ENCODE measurements around the gene PLPP4.

The PLPP4 gene

GRCh38 chr10:120460776-120461175 lies 3.7 kb downstream of the PLPP4 start:
- TF ChIP-seq CTCF (IDR thresholded peaks at IDR 0.05; ENCODE audit: low read depth, low read length), result no peak
- TF ChIP-seq POLR2A (IDR thresholded peaks at IDR 0.05; ENCODE audit: extremely low read depth, insufficient read length), result no peak
- TF ChIP-seq MYC (IDR thresholded peaks at IDR 0.05; ENCODE audit: low read depth, low read length), result no peak
- no peak for TF ChIP-seq MAX (IDR thresholded peaks at IDR 0.05; ENCODE audit: low read depth, low read length)
- no peak for DNase-seq (ENCODE audit: low read depth)
- H3K4me3 ChIP-seq (ENCODE audit: low read depth, low read length), result no peak overlapping the region

GRCh38 chr10:120462018-120462682 lies 5.1 kb downstream of the PLPP4 start:
- DNase-seq (ENCODE audit: low read depth), result no peak
- TF ChIP-seq POLR2A (IDR thresholded peaks at IDR 0.05; ENCODE audit: extremely low read depth, insufficient read length) (no peak), CTCF (IDR thresholded peaks at IDR 0.05; ENCODE audit: low read depth, low read length) (no peak), MAX (IDR thresholded peaks at IDR 0.05; ENCODE audit: low read depth, low read length) (no peak), MYC (IDR thresholded peaks at IDR 0.05; ENCODE audit: low read depth, low read length) (no peak)
- H3K4me3 ChIP-seq (ENCODE audit: low read depth, low read length), result no peak overlapping the region

- H3K4me3 ChIP-seq (ENCODE audit: low read depth, low read length), result no peak overlapping the region
- DNase-seq (ENCODE audit: low read depth), result no peak
- TF ChIP-seq POLR2A (IDR thresholded peaks at IDR 0.05; ENCODE audit: extremely low read depth, insufficient read length), result no peak
- TF ChIP-seq CTCF (IDR thresholded peaks at IDR 0.05; ENCODE audit: low read depth, low read length), result no peak
- no peak for TF ChIP-seq MYC (IDR thresholded peaks at IDR 0.05; ENCODE audit: low read depth, low read length)
- TF ChIP-seq MAX (IDR thresholded peaks at IDR 0.05; ENCODE audit: low read depth, low read length), result no peak
Measured at GRCh38 chr10:120465138-120465537, 8.1 kb downstream of the PLPP4 start.

GRCh38 chr10:120466006-120466405 lies 9.0 kb downstream of the PLPP4 start:
- TF ChIP-seq CTCF (IDR thresholded peaks at IDR 0.05; ENCODE audit: low read depth, low read length) (no peak), MAX (IDR thresholded peaks at IDR 0.05; ENCODE audit: low read depth, low read length) (no peak), MYC (IDR thresholded peaks at IDR 0.05; ENCODE audit: low read depth, low read length) (no peak), POLR2A (IDR thresholded peaks at IDR 0.05; ENCODE audit: extremely low read depth, insufficient read length) (no peak)
- DNase-seq (ENCODE audit: low read depth), result no peak

GRCh38 chr10:120473593-120473992 lies 16.6 kb downstream of the PLPP4 start:
- DNase-seq (ENCODE audit: low read depth), result no peak
- H3K4me3 ChIP-seq (ENCODE audit: low read depth, low read length), result no peak overlapping the region
- TF ChIP-seq CTCF (IDR thresholded peaks at IDR 0.05; ENCODE audit: low read depth, low read length) (no peak), POLR2A (IDR thresholded peaks at IDR 0.05; ENCODE audit: extremely low read depth, insufficient read length) (no peak), MAX (IDR thresholded peaks at IDR 0.05; ENCODE audit: low read depth, low read length) (no peak), MYC (IDR thresholded peaks at IDR 0.05; ENCODE audit: low read depth, low read length) (no peak)

More at GRCh38 chr10:120466006-120466405, 9.0 kb downstream of the PLPP4 start:
- H3K4me3 ChIP-seq (ENCODE audit: low read depth, low read length), result no peak overlapping the region

All from NB4 (cell line).